Keratinocyte (primary cell): ENCODE data around the gene LRCH3. TPM values are rescaled to one million over a fixed set of nuclear protein-coding genes. Genes with fewer than 3 reads are reported as not detected.

ENCODE experiments used
- DNase-seq: peaks from one replicate; pipeline ENCODE4 v3.0.0-alpha.2; 2011; ENCODE audit warnings: low read depth, missing footprints, low spot score
- FAIRE-seq: peaks from 2 replicates; lab custom pipeline; 2011; peaks lifted over from hg19 to GRCh38; lab: Jason Lieb, UNC
- H2AFZ ChIP-seq: 2 replicates; pipeline ENCODE4 v1.6.0; 2012; ENCODE audit warnings: low read length, control low read depth, inconsistent platforms; ENCODE audit not compliant: control insufficient read depth
- H3K27ac ChIP-seq: 2 replicates; pipeline ENCODE4 v1.5.1; 2011; ENCODE audit warnings: low read length; ENCODE audit not compliant: control insufficient read depth, insufficient read depth
- H3K27me3 ChIP-seq: 3 replicates; pipeline ENCODE4 v1.6.0; 2011; ENCODE audit warnings: low read length; ENCODE audit not compliant: control insufficient read depth, insufficient read depth; ENCODE audit errors: extremely low read depth
- H3K36me3 ChIP-seq, 2 experiments: 2 replicates in 1 of 2; 3 replicates in 1 of 2; pipeline ENCODE4 v1.5.1; 2011; ENCODE audit warnings: low read length in 2 of 2, mild to moderate bottlenecking in 1 of 2; ENCODE audit not compliant: control insufficient read depth in 2 of 2, insufficient read depth in 2 of 2; ENCODE audit errors: extremely low read depth in 1 of 2
- H3K4me1 ChIP-seq: 3 replicates; pipeline ENCODE4 v1.5.1; 2011; ENCODE audit warnings: low read length; ENCODE audit not compliant: control insufficient read depth, insufficient read depth; ENCODE audit errors: extremely low read depth
- H3K4me2 ChIP-seq: 3 replicates; pipeline ENCODE4 v1.6.0; 2011; ENCODE audit warnings: low read depth, low read length; ENCODE audit not compliant: control insufficient read depth, insufficient read depth; ENCODE audit errors: extremely low read depth
- H3K4me3 ChIP-seq, 3 experiments: fragments of 200-600 bp in 1 of 3; sonication (generic) in 1 of 3; 2 replicates in 2 of 3; 3 replicates in 1 of 3; pipeline ENCODE4 v1.5.1; 2011 to 2016; ENCODE audit warnings: low read length in 3 of 3, mild to moderate bottlenecking in 3 of 3, control low read depth in 2 of 3, inconsistent platforms in 1 of 3, low read depth in 1 of 3, mixed read lengths in 1 of 3, mixed run types in 1 of 3, moderate library complexity in 1 of 3; ENCODE audit not compliant: control insufficient read depth in 2 of 3, insufficient read depth in 2 of 3; ENCODE audit errors: extremely low read depth in 1 of 3
- H3K79me2 ChIP-seq: 2 replicates; pipeline ENCODE4 v1.6.0; 2012; ENCODE audit warnings: low read length; ENCODE audit not compliant: control insufficient read depth, insufficient read depth
- H3K9ac ChIP-seq: 3 replicates; pipeline ENCODE4 v1.6.0; 2011; ENCODE audit warnings: low read length; ENCODE audit not compliant: control insufficient read depth, insufficient read depth; ENCODE audit errors: extremely low read depth
- H3K9me1 ChIP-seq: 3 replicates; pipeline ENCODE4 v1.6.0; 2011; ENCODE audit warnings: low read length; ENCODE audit not compliant: control insufficient read depth, insufficient read depth; ENCODE audit errors: extremely low read depth
- H3K9me3 ChIP-seq: 2 replicates; pipeline ENCODE4 v1.5.1; 2012; ENCODE audit warnings: low read depth, low read length; ENCODE audit not compliant: control insufficient read depth
- H4K20me1 ChIP-seq: 3 replicates; pipeline ENCODE4 v1.6.0; 2011; ENCODE audit warnings: low read length; ENCODE audit not compliant: control insufficient read depth, insufficient read depth; ENCODE audit errors: extremely low read depth
- CTCF ChIP-seq, 3 experiments: IDR thresholded peaks in 1 of 3; conservative IDR thresholded peaks in 1 of 3; optimal IDR thresholded peaks in 1 of 3; 2 replicates in 2 of 3; 3 replicates in 1 of 3; pipeline versions ENCODE3 to v1.5.1; 2011; ENCODE audit warnings: low read length in 3 of 3, mild to moderate bottlenecking in 3 of 3, moderate library complexity in 2 of 3, control low read depth in 1 of 3, inconsistent platforms in 1 of 3; ENCODE audit not compliant: insufficient read depth in 2 of 3; ENCODE audit errors: extremely low read depth in 1 of 3
- EZH2 ChIP-seq: IDR thresholded peaks from one replicate; pipeline ENCODE4 v1.6.1; 2012; ENCODE audit warnings: inconsistent platforms, mild to moderate bottlenecking, low read length, moderate library complexity
- dilution Hi-C: fragments of 300-500 bp; cut with MboI; formaldehyde crosslinking; loops from one replicate; pipeline ENCODE4 v1.7.0; 2020; ENCODE audit warnings: low sequenced_read_pairs; ENCODE audit not compliant: extremely low pct_ligation_motif_present
- polyA plus RNA-seq, 5 experiments: library from polyadenylated mRNA; depleted of rRNA in 3 of 5; stranded (reverse) in 3 of 5; stranded (forward) in 1 of 5; unstranded in 1 of 5; fragments of >200 nt; gene quantifications; 1 replicate in 1 of 5; 2 replicates in 3 of 5; 3 replicates in 1 of 5; pipeline versions ENCODE4 v1.2.1 to v1.2.3, GENCODE V29; 2011 to 2012; ENCODE audit warnings: missing spikeins in 2 of 5, low read depth in 1 of 5, low replicate concordance in 1 of 5

The LRCH3 gene
- polyA plus RNA-seq, 1 donor (not counting 4 experiments of a cell fraction or from before 2014, with no cell fraction given), result 50.2 TPM

GRCh38 chr3:197814372-197814771 lies 23.3 kb downstream of the LRCH3 start:
- no peaks in the 10 kb centered on the region for H3K4me1 ChIP-seq
- H3K4me2 ChIP-seq, result no peak overlapping the region
- H3K9ac ChIP-seq, result no peak overlapping the region
- DNase-seq (no peak), FAIRE-seq (no peak)
- dilution Hi-C loops, result no loop called here
- H2AFZ ChIP-seq, result no peak overlapping the region
- no peaks in the 10 kb centered on the region for H3K27me3 ChIP-seq
- H3K79me2 ChIP-seq, result peaks cover 54% of the 10 kb centered on the region
- H3K9me3 ChIP-seq, result no peaks in the 10 kb centered on the region
- TF ChIP-seq EZH2, result no peak
- TF ChIP-seq CTCF (optimal IDR thresholded peaks at IDR 0.05 in 1 of 3, IDR thresholded peaks at IDR 0.05 in 1 of 3, conservative IDR thresholded peaks at IDR 0.05 in 1 of 3; ENCODE audit: extremely low read depth in 1 of 3, insufficient read depth in 2 of 3, low read length in 3 of 3), result no peak
- peaks cover 0 to 2% of the 10 kb centered on the region in 2 experiments for H3K36me3 ChIP-seq
- no peak overlapping the region for H3K27ac ChIP-seq
- H4K20me1 ChIP-seq, result no peaks in the 10 kb centered on the region
- no peak overlapping the region for H3K4me3 ChIP-seq
- H3K9me1 ChIP-seq, result no peaks in the 10 kb centered on the region

GRCh38 chr3:197820550-197821335 lies 29.7 kb downstream of the LRCH3 start:
- Histone ChIP-seq H3K9me1 (no peaks in the 10 kb centered on the region), H3K4me3 (no peak overlapping the region), H3K79me2 (peaks cover 4% of the 10 kb centered on the region), H2AFZ (no peak overlapping the region), H4K20me1 (no peaks in the 10 kb centered on the region), H3K9ac (no peak overlapping the region), H3K4me2 (no peak overlapping the region), H3K27me3 (no peaks in the 10 kb centered on the region), H3K9me3 (no peaks in the 10 kb centered on the region), H3K4me1 (no peaks in the 10 kb centered on the region), H3K27ac (no peak overlapping the region), H3K36me3 (peaks cover 5 to 13% of the 10 kb centered on the region in 2 experiments)
- DNase-seq (no peak), FAIRE-seq (no peak)
- TF ChIP-seq EZH2, result no peak
- TF ChIP-seq CTCF (optimal IDR thresholded peaks at IDR 0.05 in 1 of 3, IDR thresholded peaks at IDR 0.05 in 1 of 3, conservative IDR thresholded peaks at IDR 0.05 in 1 of 3; ENCODE audit: extremely low read depth in 1 of 3, insufficient read depth in 2 of 3, low read length in 3 of 3), result no peak
- dilution Hi-C loops, result no loop called here
